GM19467 (cell line): ENCODE results near the gene ATP4A.
A peak's percentile ranks its signal among the peaks of the same experiment; 100 is the strongest.

ENCODE experiments used
- ATAC-seq: cut with Tn5 transposase; IDR thresholded peaks from one replicate; pipeline ENCODE4 v1.9.1; 2021; ENCODE audit warnings: mild to moderate bottlenecking, moderate library complexity; ENCODE audit not compliant: unreplicated experiment

The ATP4A gene

GRCh38 chr19:35566738-35567137 is 3.3 kb upstream of the ATP4A start:
- no peak for ATAC-seq

GRCh38 chr19:35565016-35565856 is 1.8 kb upstream of the ATP4A start:
- ATAC-seq, result no peak

- no peak for ATAC-seq
Observed at GRCh38 chr19:35562776-35563175, 682 bp downstream of the ATP4A start.

GRCh38 chr19:35562336-35562735 is 1.1 kb downstream of the ATP4A start:
- ATAC-seq, result no peak

GRCh38 chr19:35561436-35561835 is 2.0 kb downstream of the ATP4A start:
- ATAC-seq, result no peak

- ATAC-seq, result no peak
Observed at GRCh38 chr19:35560677-35561076, 2.8 kb downstream of the ATP4A start.

- ATAC-seq, result no peak
Observed at GRCh38 chr19:35560271-35560670, 3.2 kb downstream of the ATP4A start.

- ATAC-seq, result no peak
Observed at GRCh38 chr19:35559781-35560180, 3.7 kb downstream of the ATP4A start.

- ATAC-seq, result peak; percentile 61
Observed at GRCh38 chr19:35559281-35559659, 4.2 kb downstream of the ATP4A start.

- no peak for ATAC-seq
Observed at GRCh38 chr19:35558400-35559280, 4.8 kb downstream of the ATP4A start.

GRCh38 chr19:35557539-35558399 is 5.7 kb downstream of the ATP4A start:
- no peak for ATAC-seq

- ATAC-seq, result no peak
Observed at GRCh38 chr19:35556846-35557538, 6.5 kb downstream of the ATP4A start.

- ATAC-seq, result no peak
Observed at GRCh38 chr19:35556025-35556590, 7.3 kb downstream of the ATP4A start.

GRCh38 chr19:35555301-35556005 is 8.0 kb downstream of the ATP4A start:
- no peak for ATAC-seq

- ATAC-seq, result no peak
Observed at GRCh38 chr19:35554076-35554475, 9.4 kb downstream of the ATP4A start.

GRCh38 chr19:35553385-35554000 is 10.0 kb downstream of the ATP4A start:
- ATAC-seq, result no peak

- ATAC-seq, result no peak
Observed at GRCh38 chr19:35552534-35553384, 10.7 kb downstream of the ATP4A start.
